NOMO-1 (cell line): Measurements from ENCODE around the gene SLC47A2.

Experiments
- DNase-seq, 2 experiments: peaks; one replicate each; lab custom pipeline; 2025; ENCODE audit not compliant: unreplicated experiment in 2 of 2; lab: John Stamatoyannopoulos, UW

Gene SLC47A2

DNA sequence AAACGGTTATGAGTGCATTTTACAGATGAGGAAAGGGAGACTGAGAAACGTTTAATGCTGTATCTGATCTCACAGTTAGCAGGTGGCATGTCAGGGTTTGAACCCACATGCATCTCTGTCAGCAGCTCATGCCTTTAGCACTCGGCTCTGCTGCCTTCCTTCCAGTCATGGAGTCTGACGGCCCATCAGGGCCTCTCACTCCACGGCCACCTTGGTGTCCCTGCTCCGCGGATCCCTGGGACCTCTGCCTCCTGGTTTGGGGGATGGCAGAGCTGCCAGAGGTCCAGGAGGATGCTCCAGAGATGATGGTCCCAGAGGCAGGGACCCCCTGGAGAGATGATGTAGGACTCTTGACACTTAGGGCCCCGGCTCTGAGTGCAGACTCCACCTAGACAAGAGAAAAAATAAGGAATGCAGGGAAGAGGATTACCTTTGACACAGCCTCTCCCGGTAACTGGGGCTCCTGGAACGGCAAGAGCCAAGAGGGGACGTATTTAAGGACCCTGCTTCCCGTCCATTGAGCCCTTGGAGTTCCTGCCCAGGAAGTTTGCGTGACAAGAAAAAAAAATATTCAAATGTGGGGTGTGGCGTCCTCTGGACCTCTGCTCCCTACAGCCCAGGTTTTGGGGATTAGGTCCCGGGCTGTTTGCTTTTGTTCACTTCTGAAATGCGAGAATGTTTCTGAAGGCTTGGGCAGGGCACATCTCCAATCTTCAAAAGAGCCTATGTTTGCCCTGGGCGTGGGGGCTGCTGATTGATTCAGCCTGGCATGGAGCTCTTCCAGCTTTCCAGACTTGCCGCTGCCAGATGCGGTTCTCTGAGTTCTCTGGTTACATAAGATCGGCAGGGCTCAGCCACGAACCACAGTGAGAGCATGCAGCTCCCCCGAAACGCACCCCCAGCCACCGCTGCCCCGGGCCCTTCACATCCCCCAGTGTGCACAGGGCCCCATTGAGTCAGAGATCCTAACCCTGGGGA is 31.7 kb upstream of the SLC47A2 start, which contains the start of gene ALDH3A1:
Gene ALDH3A1 (minus strand): TSS at position 470 of the 978 bp plus-strand sequence. CDS start 3,169 bp downstream, outside the sequence.
- no peak for DNase-seq

- DNase-seq = no peak
These were observed 30.9 kb upstream of the SLC47A2 start for GRCh38 chr17:19747159-19747719.

GRCh38 chr17:19746517-19746916 is 30.1 kb upstream of the SLC47A2 start:
- DNase-seq = no peak

GRCh38 chr17:19744922-19745757 is 28.8 kb upstream of the SLC47A2 start:
- peak; percentile 71 to 80 for DNase-seq

DNA sequence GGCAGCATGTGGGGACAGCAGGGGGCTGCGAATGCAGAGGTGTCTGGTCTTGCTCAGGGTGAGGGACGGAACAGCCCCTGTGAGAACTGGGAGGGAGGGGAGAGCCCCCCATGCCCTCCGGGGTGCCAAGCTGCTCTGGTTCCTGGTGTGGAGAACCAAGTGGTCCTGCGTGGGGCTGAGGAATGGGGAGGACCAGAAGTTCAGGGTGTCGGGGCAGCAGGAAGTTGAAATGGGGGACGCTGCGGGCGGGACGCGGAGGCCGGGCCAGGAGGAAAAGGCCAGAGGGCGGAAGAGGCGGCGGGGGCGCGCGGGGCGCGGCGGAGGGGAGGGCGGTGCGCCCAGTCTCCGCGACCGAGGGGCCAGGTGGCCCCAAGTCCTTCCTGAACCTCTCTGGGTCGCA is 28.1 kb upstream of the SLC47A2 start:
- peak; percentile 37 to 71 for DNase-seq

- no peak for DNase-seq
These were observed 27.0 kb upstream of the SLC47A2 start for GRCh38 chr17:19743101-19744100.

- no peak for DNase-seq
These were observed 26.1 kb upstream of the SLC47A2 start for GRCh38 chr17:19742495-19742894.

DNA sequence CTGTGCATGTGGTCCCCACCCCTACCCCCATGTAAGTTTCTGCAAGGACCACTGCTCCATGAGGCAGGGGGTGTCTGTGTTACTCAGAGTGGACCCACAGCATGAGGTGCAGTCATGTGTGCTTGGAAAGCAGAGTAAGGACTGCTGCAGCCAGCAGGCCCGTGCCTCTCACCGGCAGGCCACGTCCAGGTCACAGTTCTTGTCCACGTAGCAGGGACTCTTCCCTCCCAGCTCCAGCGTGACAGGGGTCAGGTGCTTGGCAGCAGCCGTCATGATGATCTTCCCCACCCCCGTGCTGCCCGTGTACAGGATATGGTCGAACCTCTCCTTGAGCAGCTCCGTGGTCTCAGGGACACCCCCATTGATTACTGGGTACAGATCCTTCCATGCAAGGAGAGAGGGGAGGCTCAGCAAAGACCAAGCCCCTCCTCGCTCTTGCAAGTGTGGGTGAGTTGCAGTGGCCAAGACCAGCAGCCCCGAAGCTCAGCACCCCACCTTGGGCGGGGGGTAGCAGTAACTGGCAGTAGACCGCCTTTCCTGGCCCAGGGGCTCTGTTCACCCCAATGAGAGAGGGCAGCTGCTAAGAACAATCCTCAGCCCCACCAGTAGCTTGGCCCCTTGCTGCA is 25.6 kb upstream of the SLC47A2 start:
- DNase-seq = no peak

DNA sequence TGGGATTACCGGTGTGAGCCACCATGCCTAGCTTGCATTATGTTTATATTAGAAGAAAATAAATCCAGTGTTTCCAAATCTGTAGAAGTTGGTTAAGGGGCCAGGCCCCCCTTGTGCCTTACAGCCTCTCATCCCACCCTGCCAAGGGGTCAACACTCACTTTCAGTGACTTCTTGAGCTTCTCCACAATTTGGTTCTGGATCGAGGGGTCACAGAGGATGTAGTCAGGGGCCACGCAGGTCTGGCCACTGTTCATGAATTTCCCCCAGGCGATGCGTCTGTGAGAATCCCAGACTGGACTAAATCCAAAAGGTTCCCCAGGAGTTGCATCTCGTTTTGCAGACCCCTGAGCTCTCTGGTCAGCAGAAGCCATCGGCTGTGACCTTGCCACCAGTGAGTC is 24.5 kb upstream of the SLC47A2 start:
- no peak for DNase-seq

DNA sequence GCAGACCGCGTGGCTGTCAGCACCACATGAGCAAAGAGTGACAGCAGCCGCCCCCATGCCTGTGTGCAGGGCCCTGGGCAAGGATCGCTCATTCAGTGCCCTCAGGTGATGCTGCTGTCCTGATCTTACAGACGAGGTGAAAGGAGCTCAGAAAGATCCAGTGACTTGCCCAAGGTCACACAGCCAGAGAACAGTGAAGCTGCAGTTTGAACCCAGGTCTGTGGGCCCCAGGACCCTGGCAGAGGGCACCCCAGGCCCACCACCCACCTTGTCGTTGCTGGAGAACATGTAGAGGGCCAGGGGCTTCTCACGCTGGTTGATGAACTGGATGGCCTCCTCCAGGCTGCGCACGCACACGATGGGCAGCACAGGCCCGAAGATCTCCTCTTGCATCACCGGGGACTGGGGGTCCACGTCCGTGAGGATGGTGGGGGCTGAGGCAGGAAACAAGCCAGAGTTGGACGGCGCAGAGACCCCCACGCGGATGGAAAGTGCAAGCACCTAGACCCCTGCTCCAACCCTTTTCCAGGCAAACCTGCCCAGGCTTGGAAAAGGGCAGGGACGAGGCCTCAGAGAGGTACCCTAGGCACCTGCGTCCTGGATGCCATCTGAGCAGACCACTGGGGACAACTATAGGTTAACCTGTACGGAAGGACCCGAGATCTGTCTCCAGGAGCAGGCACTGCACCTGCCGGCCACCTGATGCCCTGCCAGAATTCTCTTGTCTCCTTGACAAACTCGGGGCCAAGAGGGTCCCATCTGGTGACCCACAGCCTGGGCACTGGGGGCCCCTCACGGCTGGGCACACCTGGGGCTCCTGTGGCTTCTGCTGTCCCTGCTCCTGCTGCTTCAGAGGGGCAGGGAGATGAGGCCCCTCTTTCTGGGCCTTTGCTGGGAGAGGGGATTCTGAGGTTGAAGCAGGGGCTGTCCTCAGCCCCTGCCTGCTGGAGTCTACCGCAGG is 23.1 kb upstream of the SLC47A2 start:
- no peak for DNase-seq

- no peak for DNase-seq
These were observed 22.4 kb upstream of the SLC47A2 start for GRCh38 chr17:19738757-19739156.

GRCh38 chr17:19738073-19738449 is 21.7 kb upstream of the SLC47A2 start:
- DNase-seq = no peak

- no peak for DNase-seq
These were observed 21.1 kb upstream of the SLC47A2 start for GRCh38 chr17:19737305-19738072.

GRCh38 chr17:19736071-19736470 is 19.7 kb upstream of the SLC47A2 start:
- DNase-seq = no peak

GRCh38 chr17:19733953-19734526 is 17.7 kb upstream of the SLC47A2 start:
- DNase-seq = no peak

DNA sequence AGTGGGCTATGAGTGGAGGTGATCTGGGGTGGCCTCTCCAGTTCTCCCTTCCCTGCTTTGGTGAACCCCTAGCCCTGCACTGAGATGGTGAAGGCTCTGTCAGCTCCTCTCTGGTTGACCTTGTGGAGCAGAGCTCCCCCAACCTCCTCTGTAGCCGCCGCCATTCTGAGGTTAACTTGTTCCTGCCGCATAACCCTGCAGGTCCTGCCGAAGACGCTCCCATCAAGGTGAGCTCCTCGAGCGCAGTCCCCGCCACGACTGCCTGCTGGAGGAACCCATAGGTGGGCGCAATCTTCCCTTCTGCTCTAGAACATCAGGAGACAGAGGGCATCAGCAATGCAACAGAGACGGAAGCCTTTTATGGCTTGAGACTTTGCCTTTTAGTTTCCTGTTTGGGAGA is 15.2 kb upstream of the SLC47A2 start:
- DNase-seq = no peak

- DNase-seq = peak; percentile 13 to 19
These were observed 14.5 kb upstream of the SLC47A2 start for GRCh38 chr17:19730843-19731242.
